Tibial nerve (tissue), 4 donors: ENCODE results near the gene SLC25A44.

Experiments used
- CTCF ChIP-seq, 5 experiments: fragments of 200-600 bp in 3 of 5; fragments of 450-650 bp in 2 of 5; sonication (generic) in 3 of 5; IDR thresholded peaks; one replicate each; pipeline ENCODE4 v1.5.1; 2016 to 2019; ENCODE audit warnings: antibody characterized with exemption in 5 of 5, mild to moderate bottlenecking in 3 of 5, moderate library complexity in 2 of 5
- EP300 ChIP-seq, 2 donors: sonication (generic); formaldehyde crosslinking; IDR thresholded peaks; one replicate each; pipeline ENCODE4 v1.6.1; 2017; ENCODE audit warnings: antibody characterized with exemption in 2 of 2, mild to moderate bottlenecking in 1 of 2
- POLR2A ChIP-seq, 2 donors: fragments of 450-650 bp; IDR thresholded peaks; one replicate each; pipeline ENCODE4 v1.6.1; 2017; ENCODE audit warnings: antibody characterized with exemption in 2 of 2, mild to moderate bottlenecking in 2 of 2, moderate library complexity in 2 of 2

- TF ChIP-seq POLR2A (IDR thresholded peaks at IDR 0.05) (no peak), CTCF (IDR thresholded peaks at IDR 0.05) (no peak), EP300 (IDR thresholded peaks at IDR 0.05) (no peak)
These were observed 17.2 kb upstream of the SLC25A44 start for GRCh38 chr1:156176610-156177210.
